ENCODE results near the gene CHSY3. TPM values are rescaled to one million over a fixed set of nuclear protein-coding genes. Genes with fewer than 3 reads are reported as not detected.

CHSY3 gene
- total RNA-seq, 1 experiment from 2014 or later = 0.40 TPM

- no peak for DNase-seq (ENCODE audit: low read depth)
Measured at GRCh38 chr5:130096483-130096882, 192.2 kb downstream of the CHSY3 start.

GRCh38 chr5:130099008-130099407 is 194.7 kb downstream of the CHSY3 start:
- DNase-seq (ENCODE audit: low read depth) = no peak

- DNase-seq (ENCODE audit: low read depth) = no peak
Measured at GRCh38 chr5:130102375-130102774, 198.1 kb downstream of the CHSY3 start.

GRCh38 chr5:130102960-130103359 is 198.7 kb downstream of the CHSY3 start:
- no peak for DNase-seq (ENCODE audit: low read depth)

- no peak for DNase-seq (ENCODE audit: low read depth)
Measured at GRCh38 chr5:130104895-130105688, 200.8 kb downstream of the CHSY3 start.

- no peak for DNase-seq (ENCODE audit: low read depth)
Measured at GRCh38 chr5:130106480-130106879, 202.2 kb downstream of the CHSY3 start.

- DNase-seq (ENCODE audit: low read depth) = no peak
Measured at GRCh38 chr5:130109152-130109551, 204.9 kb downstream of the CHSY3 start.

GRCh38 chr5:130110328-130110727 is 206.1 kb downstream of the CHSY3 start:
- DNase-seq (ENCODE audit: low read depth) = no peak

- DNase-seq (ENCODE audit: low read depth) = no peak
Measured at GRCh38 chr5:130111746-130112145, 207.5 kb downstream of the CHSY3 start.

GRCh38 chr5:130112246-130112645 is 208.0 kb downstream of the CHSY3 start:
- no peak for DNase-seq (ENCODE audit: low read depth)

- DNase-seq (ENCODE audit: low read depth) = no peak
Measured at GRCh38 chr5:130115686-130116085, 211.4 kb downstream of the CHSY3 start.

- DNase-seq (ENCODE audit: low read depth) = no peak
Measured at GRCh38 chr5:130116462-130116861, 212.2 kb downstream of the CHSY3 start.

- no peak for DNase-seq (ENCODE audit: low read depth)
Measured at GRCh38 chr5:130116972-130117371, 212.7 kb downstream of the CHSY3 start.

- no peak for DNase-seq (ENCODE audit: low read depth)
Measured at GRCh38 chr5:130126746-130127145, 222.5 kb downstream of the CHSY3 start.

GRCh38 chr5:130135506-130135905 is 231.2 kb downstream of the CHSY3 start:
- DNase-seq (ENCODE audit: low read depth) = no peak

GRCh38 chr5:130136300-130136699 is 232.0 kb downstream of the CHSY3 start:
- DNase-seq (ENCODE audit: low read depth) = no peak

GRCh38 chr5:130137681-130138080 is 233.4 kb downstream of the CHSY3 start:
- no peak for DNase-seq (ENCODE audit: low read depth)

GRCh38 chr5:130138406-130139045 is 234.3 kb downstream of the CHSY3 start:
- no peak for DNase-seq (ENCODE audit: low read depth)

GRCh38 chr5:130141659-130142320 is 237.5 kb downstream of the CHSY3 start:
- DNase-seq (ENCODE audit: low read depth) = no peak

- no peak for DNase-seq (ENCODE audit: low read depth)
Measured at GRCh38 chr5:130151239-130151638, 247.0 kb downstream of the CHSY3 start.

- no peak for DNase-seq (ENCODE audit: low read depth)
Measured at GRCh38 chr5:130155345-130156011, 251.2 kb downstream of the CHSY3 start.

- DNase-seq (ENCODE audit: low read depth) = no peak
Measured at GRCh38 chr5:130158036-130158435, 253.8 kb downstream of the CHSY3 start.

All from Daoy (cell line).